ENCODE measurements around the gene TPD52L1. TPM values are rescaled to one million over a fixed set of nuclear protein-coding genes. Genes with fewer than 3 reads are reported as not detected.

TPD52L1 gene
- total RNA-seq, 1 experiment from 2014 or later, result 54.5 TPM

DNA sequence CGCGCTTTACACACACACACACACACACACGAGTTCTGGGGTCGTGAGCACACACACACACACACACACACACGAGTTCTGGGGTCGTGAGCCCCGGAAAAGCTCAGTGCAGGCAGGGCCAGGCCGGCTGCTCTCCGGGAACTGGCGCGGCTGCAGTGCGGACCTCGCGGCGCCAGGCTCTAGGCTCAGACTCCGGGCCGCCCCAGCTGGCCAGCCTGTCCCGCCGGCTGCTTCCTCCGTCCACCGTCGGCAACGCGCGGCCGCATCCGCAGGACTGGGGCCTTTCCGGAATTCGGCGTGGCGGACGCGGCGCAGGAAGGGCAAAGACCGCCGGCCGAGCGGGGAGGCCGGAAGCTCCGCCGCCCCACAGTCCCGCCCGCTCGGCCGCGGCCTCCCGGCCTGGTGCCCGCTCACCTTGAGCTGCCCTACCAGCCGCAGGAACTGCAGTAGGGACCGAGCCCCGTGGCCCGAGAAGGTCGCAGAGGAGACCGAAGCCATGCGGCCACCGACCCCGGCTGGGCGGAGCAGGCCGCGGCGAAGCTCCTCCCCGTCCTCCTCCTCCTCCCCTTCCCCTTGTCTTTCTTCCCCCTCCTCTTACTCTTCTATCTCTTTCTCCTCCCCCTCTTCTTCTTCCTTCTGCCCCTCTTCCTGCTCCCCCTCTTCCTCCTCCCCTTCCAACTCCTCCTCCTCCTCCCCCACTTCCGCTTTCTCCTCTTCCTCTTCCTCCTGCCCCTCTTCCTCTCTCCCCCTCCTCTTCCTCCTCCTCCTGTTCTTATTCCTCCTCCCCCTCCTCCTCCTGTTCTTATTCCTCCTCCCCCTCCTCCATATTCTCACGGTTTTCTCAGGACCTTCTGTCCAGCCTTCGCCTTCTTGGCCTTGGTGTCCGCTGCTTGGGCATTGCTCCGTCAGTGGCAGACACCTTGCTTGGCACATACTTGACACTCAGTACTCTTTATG, 148.1 kb downstream of the TPD52L1 start, which contains the start of gene HDDC2:
Gene HDDC2 (minus strand): TSS at position 533 of the 957 bp plus-strand sequence. CDS start 35 bp downstream, at position 498.
- peak; percentile 64 for DNase-seq (ENCODE audit: low read depth, low spot score)
- in situ Hi-C loops (cut with HindIII; ENCODE audit: low pct_unique_long_range_greater_than_20kb, low sequenced_read_pairs), result no loop called here

DNA sequence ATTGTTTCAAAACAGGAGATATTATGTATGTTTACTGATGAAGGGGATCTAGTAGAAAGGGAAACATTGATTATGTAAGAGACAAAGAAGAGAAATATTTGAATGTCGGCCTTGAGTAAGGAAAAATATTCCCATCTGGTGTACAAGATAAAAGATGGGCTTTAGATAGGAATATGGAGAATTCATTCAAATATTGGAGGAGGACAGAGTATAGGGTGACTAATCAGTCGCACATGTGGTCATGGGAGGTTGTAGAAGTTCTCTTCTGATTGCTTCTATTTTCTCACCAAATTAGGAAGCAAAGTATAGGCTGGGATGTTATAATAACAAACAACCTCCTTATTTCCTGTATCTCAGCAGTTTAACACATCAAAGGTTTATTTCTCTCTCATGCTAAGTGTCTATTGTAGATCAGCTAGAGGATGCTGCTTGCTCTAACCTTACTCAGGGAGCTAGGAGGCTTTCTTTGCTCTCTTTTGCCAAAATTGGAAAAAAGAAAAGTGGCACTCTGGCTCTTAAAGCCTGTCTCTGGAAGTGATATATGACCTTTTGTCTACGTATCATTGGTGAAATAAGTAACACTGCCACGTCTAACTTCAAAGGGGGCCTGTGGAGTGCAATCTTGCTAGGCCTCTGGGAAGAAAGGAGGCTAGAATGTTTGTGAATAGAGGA, 149.4 kb downstream of the TPD52L1 start:
- in situ Hi-C loops (cut with HindIII; ENCODE audit: low pct_unique_long_range_greater_than_20kb, low sequenced_read_pairs), result no loop called here
- no peak for DNase-seq (ENCODE audit: low read depth, low spot score)

DNA sequence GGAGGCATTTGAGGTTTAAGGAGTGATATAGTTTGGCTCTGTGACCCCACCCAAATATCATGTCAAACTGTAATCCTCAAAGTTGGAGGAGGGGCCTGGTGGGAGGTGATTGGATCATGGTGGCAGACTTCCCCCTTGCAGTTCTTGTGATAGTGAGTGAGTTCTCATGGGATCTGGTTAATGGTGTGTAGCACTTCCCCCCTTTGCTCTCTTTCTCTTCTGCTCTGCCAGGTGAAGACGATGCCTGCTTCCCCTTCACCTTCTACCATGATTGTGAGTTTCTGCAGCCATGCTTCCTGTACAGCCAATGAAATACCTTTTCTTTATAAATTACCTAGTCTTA, 149.9 kb downstream of the TPD52L1 start:
- in situ Hi-C loops (cut with HindIII; ENCODE audit: low pct_unique_long_range_greater_than_20kb, low sequenced_read_pairs), result no loop called here

DNA sequence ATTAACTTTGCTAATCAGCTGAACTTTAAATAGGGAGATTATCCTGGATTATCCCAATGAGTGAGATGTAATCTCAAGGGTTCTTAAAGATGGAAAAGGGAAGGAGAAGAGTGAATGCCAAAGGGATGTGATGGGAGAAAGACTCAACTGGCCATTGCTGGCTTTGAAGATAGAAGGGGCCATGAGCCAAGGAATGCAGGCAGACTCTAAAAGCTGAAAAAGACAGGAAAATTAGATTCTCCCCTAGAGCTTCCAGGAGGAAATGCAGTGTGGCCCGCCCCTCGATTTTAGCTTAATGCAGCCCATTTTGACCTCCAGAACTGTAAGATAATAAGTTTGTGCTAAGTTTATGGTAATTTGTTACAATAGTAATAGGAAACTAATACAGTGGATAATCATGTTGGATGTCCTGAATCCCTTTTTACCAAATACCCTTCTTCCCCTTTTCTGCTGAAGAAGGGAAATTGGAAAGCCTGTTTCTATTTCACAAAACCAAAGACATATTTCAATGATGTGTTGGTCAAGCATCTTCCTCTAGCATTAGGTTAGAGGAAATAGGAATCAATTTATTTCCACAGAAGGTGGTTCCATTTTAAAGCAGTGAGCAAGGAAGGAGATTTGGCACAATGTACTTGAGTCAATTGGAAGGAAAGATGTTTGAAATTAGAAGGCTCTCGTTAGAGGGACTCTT, 151.5 kb downstream of the TPD52L1 start:
- in situ Hi-C loops (cut with HindIII; ENCODE audit: low pct_unique_long_range_greater_than_20kb, low sequenced_read_pairs), result no loop called here
- DNase-seq (ENCODE audit: low read depth, low spot score), result no peak

More for the DNA sequence above, 149.9 kb downstream of the TPD52L1 start:
- no peak for DNase-seq (ENCODE audit: low read depth, low spot score)

DNA sequence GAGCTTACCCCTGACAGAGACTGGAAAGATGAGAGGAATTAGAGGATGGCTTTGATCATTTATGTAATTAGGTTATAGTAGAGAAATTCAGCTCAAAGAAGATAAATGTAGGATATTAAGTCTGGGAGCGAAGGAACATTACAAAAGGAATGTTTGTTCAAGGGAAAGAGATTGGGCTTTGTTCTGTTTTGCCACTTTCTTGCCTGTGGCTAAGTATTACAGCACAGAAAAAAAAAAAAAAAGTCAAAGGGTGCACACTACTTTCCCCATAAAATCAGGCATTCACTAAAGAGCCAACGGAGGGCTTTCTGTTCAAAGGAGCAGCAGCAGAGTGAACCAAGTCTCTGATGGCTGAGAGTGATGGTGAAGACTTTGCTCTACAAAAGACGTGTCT, 153.2 kb downstream of the TPD52L1 start:
- peak; percentile 92 for DNase-seq (ENCODE audit: low read depth, low spot score)
- in situ Hi-C loops (cut with HindIII; ENCODE audit: low pct_unique_long_range_greater_than_20kb, low sequenced_read_pairs), result no loop called here

DNA sequence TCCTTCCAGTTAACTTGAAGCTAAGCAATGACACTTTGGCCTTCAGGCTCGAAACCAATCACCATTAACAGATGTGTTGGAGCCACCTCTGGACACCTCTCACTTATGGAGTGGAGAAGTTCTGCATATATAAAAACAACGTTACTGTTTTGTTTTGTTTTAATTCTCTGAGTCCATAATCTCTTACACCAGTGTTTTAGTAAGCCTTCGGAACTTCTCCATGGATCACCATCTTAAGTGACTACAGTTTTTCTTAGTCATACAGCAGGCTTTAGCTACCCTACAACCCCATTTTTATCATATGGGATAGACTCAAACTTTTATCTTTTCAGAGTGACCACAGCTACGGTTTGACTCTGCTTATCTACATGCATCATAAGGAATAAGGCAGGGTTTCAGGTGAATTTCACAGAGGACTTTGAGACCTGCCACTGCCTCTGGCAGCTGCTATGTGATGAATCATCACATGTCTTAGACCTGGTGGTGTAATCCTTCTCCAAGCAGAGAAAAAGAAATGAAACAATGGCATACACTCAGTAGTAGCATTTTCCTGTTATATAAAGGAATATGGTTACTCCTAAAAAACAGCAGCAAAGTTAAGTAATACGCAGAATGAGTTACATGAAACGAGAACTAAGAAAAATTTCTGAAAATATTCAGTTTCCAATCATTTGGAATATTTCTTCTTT, 153.7 kb downstream of the TPD52L1 start:
- in situ Hi-C loops (cut with HindIII; ENCODE audit: low pct_unique_long_range_greater_than_20kb, low sequenced_read_pairs), result no loop called here
- peak; percentile 66 for DNase-seq (ENCODE audit: low read depth, low spot score)

DNA sequence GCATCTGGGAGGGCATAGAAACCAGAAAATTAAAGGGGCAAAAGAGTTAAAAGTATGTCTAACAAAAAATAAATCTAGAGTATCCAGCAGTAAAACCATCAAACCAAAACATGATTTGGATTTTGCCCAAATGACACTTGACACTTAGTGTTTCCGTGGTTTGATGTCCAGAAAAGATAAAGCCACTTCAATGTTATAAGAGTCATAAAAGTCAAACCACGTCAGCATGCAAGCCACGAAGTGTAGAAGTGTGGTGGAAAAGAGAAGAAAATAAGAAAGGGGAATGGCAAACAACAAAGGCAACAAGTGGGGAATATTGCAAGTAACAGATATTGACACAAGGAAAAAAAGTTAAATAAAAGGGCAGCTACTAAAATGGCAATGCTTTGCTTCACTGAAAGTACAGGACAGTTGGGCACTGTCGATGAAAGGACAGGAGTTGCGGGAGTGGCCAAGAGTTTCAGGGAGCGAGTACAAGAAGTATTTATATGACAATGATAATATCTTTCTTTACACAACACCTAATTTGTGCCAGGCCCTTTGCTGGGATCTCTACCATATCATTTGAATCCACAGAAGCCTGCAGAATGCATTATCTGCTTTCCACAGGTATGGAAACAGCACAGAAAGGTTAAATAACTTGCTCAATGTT, 154.5 kb downstream of the TPD52L1 start:
- in situ Hi-C loops (cut with HindIII; ENCODE audit: low pct_unique_long_range_greater_than_20kb, low sequenced_read_pairs), result no loop called here
- DNase-seq (ENCODE audit: low read depth, low spot score), result no peak

DNA sequence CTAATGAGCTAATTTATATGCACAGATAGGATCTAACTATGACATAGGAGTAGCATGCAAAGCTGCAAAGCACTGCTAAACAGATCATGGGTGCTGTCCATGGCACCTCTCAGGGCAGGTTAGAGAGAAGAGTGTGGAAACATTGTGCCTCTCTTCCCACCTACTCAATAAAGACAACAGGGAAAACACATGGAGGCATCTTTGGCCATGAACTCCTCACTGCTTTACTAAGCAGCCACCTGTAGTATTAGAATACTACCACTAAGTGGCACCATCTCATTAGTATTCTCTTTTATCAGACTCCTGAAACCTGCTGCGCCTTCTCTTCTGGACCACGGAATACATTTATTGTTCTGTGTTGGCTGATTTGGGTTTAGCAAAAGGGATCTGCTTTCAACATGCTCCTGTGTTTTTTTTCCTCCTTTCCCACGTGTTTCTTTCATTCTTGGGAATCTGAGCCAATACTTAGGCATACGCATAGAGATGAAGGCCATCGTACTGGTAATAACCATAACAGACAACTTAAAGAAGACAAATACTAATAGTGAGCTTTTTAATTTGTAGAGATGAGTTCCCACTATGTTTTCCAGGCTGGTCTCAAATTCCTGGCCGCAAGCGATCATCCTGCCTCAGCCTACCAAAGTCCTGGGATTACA, 157.5 kb downstream of the TPD52L1 start:
- DNase-seq (ENCODE audit: low read depth, low spot score), result peak; percentile 81
- in situ Hi-C loops (cut with HindIII; ENCODE audit: low pct_unique_long_range_greater_than_20kb, low sequenced_read_pairs), result no loop called here

DNA sequence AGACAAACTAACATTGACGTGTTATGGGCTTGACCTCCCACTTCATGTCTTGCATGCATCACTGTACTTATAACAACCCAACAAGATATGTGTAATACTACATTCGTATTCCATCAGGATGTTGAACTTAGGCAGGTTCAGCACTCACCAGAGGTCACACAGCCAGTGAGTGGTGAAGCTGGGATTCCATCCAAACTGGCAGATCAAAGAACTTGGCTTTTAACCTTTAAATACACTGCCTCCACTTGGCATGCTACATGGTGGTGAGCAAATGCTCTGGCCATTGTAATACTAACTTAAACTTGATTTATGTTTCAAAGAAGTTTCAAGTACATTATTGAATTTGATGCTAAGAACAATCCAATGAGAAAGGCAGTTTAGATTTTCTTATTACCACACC, 158.9 kb downstream of the TPD52L1 start:
- DNase-seq (ENCODE audit: low read depth, low spot score), result no peak
- in situ Hi-C loops (cut with HindIII; ENCODE audit: low pct_unique_long_range_greater_than_20kb, low sequenced_read_pairs), result no loop called here

DNA sequence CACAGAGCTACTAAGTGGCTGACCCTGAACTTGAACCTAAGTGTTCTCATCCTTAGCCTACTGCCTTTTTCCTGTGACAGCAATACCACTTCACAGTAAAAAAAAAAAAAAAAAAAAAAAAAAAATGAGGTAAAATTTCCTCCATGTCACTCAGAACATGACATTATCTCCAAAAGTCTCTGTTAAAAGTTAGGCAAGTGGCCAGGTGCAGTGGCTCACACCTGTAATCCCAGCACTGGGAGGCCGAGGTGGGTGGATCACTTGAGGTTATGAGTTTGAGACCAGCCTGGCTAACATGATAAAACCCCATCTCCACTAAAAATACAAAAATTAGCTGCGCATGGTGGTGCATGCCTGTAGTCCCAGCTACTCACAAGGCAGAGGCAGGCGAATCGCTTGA, 159.4 kb downstream of the TPD52L1 start:
- in situ Hi-C loops (cut with HindIII; ENCODE audit: low pct_unique_long_range_greater_than_20kb, low sequenced_read_pairs), result no loop called here
- DNase-seq (ENCODE audit: low read depth, low spot score), result no peak

Other genes with a start within 250 kb of the TPD52L1 start
- gene RNF217, start 191.3 kb upstream of the TPD52L1 start, total RNA-seq (2014; rRNA removed; shearing (Covaris generic)), result 11.0 and 13.0 TPM in 2 replicates
- 195 and 198 TPM in 2 replicates for gene HDDC2, start 148.2 kb downstream of the TPD52L1 start, total RNA-seq (2014; rRNA removed; shearing (Covaris generic))

Measured in SK-MEL-5 (cell line).